Activated T-cell treated with anti-CD3 and anti-CD28 coated beads for 24 hours (primary cell): ENCODE results near the gene ABI2.
"Not testable (repeated sequence)": the region's sequence is repeated elsewhere in the genome, so short reads cannot be mapped to it uniquely, and the experiment has no call there.

ENCODE experiments used
- DNase-seq: peaks from one replicate; pipeline ENCODE4 v3.0.0-alpha.2; 2020; ENCODE audit warnings: low read depth

ABI2 gene

GRCh38 chr2:203359450-203359849 lies 31.3 kb downstream of the ABI2 start:
- no peak for DNase-seq

- DNase-seq: no peak
Measured at GRCh38 chr2:203360833-203361430, 32.7 kb downstream of the ABI2 start.

GRCh38 chr2:203361495-203361894 lies 33.3 kb downstream of the ABI2 start:
- DNase-seq: no peak

GRCh38 chr2:203361922-203362321 lies 33.7 kb downstream of the ABI2 start:
- no peak for DNase-seq

- no peak for DNase-seq
Measured at GRCh38 chr2:203366639-203367466, 38.7 kb downstream of the ABI2 start.

- DNase-seq: not testable (repeated sequence)
Measured at GRCh38 chr2:203372706-203373105, 44.5 kb downstream of the ABI2 start.

- DNase-seq: no peak
Measured at GRCh38 chr2:203376173-203376572, 48.0 kb downstream of the ABI2 start.

- no peak for DNase-seq
Measured at GRCh38 chr2:203379156-203379555, 51.0 kb downstream of the ABI2 start.

- DNase-seq: no peak
Measured at GRCh38 chr2:203383038-203383437, 54.8 kb downstream of the ABI2 start.

- not testable (repeated sequence) for DNase-seq
Measured at GRCh38 chr2:203388153-203388552, 60.0 kb downstream of the ABI2 start.

GRCh38 chr2:203394519-203395227 lies 66.5 kb downstream of the ABI2 start:
- DNase-seq: no peak

- DNase-seq: no peak
Measured at GRCh38 chr2:203395858-203396257, 67.7 kb downstream of the ABI2 start.

- DNase-seq: no peak
Measured at GRCh38 chr2:203396667-203397066, 68.5 kb downstream of the ABI2 start.

GRCh38 chr2:203399031-203399430 lies 70.8 kb downstream of the ABI2 start:
- no peak for DNase-seq

- DNase-seq: no peak
Measured at GRCh38 chr2:203400805-203401585, 72.8 kb downstream of the ABI2 start.

- no peak for DNase-seq
Measured at GRCh38 chr2:203404996-203405395, 76.8 kb downstream of the ABI2 start.

- DNase-seq: no peak
Measured at GRCh38 chr2:203407496-203407895, 79.3 kb downstream of the ABI2 start.

GRCh38 chr2:203412546-203413331 lies 84.5 kb downstream of the ABI2 start:
- DNase-seq: no peak

GRCh38 chr2:203413796-203414195 lies 85.6 kb downstream of the ABI2 start:
- DNase-seq: no peak

GRCh38 chr2:203418271-203418670 lies 90.1 kb downstream of the ABI2 start:
- no peak for DNase-seq

- DNase-seq: no peak
Measured at GRCh38 chr2:203427061-203427460, 98.9 kb downstream of the ABI2 start.
